K562 (cell line): ENCODE results near the gene PDE6D.

Experiments used
- ADNP ChIP-seq: fragments of 200-800 bp; sonication (Bioruptor generic); IDR thresholded peaks from 2 replicates; pipeline ENCODE4 v1.6.1; 2016; ENCODE audit warnings: missing genetic modification characterization, missing compliant biosample characterization
- CEBPB ChIP-seq: fragments of 450-650 bp; IDR thresholded peaks from 2 replicates; pipeline ENCODE4 v1.6.1; 2016; ENCODE audit warnings: missing genetic modification characterization, missing compliant biosample characterization
- GATA2 ChIP-seq: sonication (generic); formaldehyde crosslinking; IDR thresholded peaks from 2 replicates; pipeline ENCODE4 v1.4.0; 2020; ENCODE audit warnings: mild to moderate bottlenecking, missing genetic modification reagents
- KAT7 ChIP-seq: sonication (generic); formaldehyde crosslinking; IDR thresholded peaks from 2 replicates; pipeline ENCODE4 v1.8.0; 2022; ENCODE audit warnings: missing genetic modification reagents, mild to moderate bottlenecking, borderline replicate concordance
- MAFK ChIP-seq: IDR thresholded peaks from 2 replicates; pipeline ENCODE4 v1.6.1; 2011; ENCODE audit warnings: low read length, improper control_type of control experiment
- POLR2AphosphoS5 ChIP-seq: IDR thresholded peaks from 2 replicates; pipeline ENCODE4 v1.6.1; 2011; ENCODE audit warnings: mild to moderate bottlenecking, low read depth, low read length, moderate library complexity; ENCODE audit not compliant: control insufficient read depth, insufficient read depth
- ZNF280A ChIP-seq: fragments of 450-650 bp; IDR thresholded peaks from 2 replicates; pipeline ENCODE4 v1.6.1; 2018; ENCODE audit warnings: mild to moderate bottlenecking, low read depth; ENCODE audit not compliant: partially characterized antibody
- ZNF830 ChIP-seq: fragments of 250-450 bp; sonication (Bioruptor Pico); IDR thresholded peaks from 2 replicates; pipeline ENCODE4 v1.5.0; 2021; ENCODE audit warnings: mild to moderate bottlenecking

- TF ChIP-seq CEBPB (tag) = no peak
- TF ChIP-seq ZNF830 (CRISPR knock-in tag) = no peak
- TF ChIP-seq ZNF280A = no peak
- TF ChIP-seq MAFK = no peak
- TF ChIP-seq ADNP (tag) = no peak
- TF ChIP-seq POLR2AphosphoS5 = no peak
- no peak for TF ChIP-seq KAT7 (CRISPR knock-in tag)
- no peak for TF ChIP-seq GATA2 (CRISPR knock-in tag)
Observed at GRCh38 chr2:231686192-231687100, 94.6 kb downstream of the PDE6D start.
